Tibial artery (tissue), 4 donors: ENCODE data around the gene RGS13.

Experiments used
- DNase-seq, 2 donors: peaks; one replicate each; pipeline ENCODE4 v3.0.0-alpha.2; 2019
- H3K27ac ChIP-seq, 2 donors: fragments of 200-600 bp; sonication (generic) in 1 of 2; 1 replicate in 1 of 2; 2 replicates in 1 of 2; pipeline ENCODE4 v1.5.1; 2018 to 2019; ENCODE audit warnings: mild to moderate bottlenecking in 1 of 2
- H3K27me3 ChIP-seq, 2 donors: fragments of 200-600 bp; sonication (generic) in 1 of 2; one replicate each; pipeline versions ENCODE4 v1.5.1 to v1.6.0; 2016 to 2019
- H3K36me3 ChIP-seq, 3 donors: fragments of 200-600 bp; sonication (generic) in 2 of 3; one replicate each; pipeline ENCODE4 v1.5.1; 2016 to 2019; ENCODE audit warnings: mild to moderate bottlenecking in 2 of 3
- H3K4me1 ChIP-seq, 4 donors: fragments of 200-600 bp; sonication (generic) in 2 of 4; 1 replicate in 3 of 4; 2 replicates in 1 of 4; pipeline ENCODE4 v1.5.1; 2016 to 2019
- H3K4me3 ChIP-seq, 2 donors: fragments of 200-600 bp; sonication (generic) in 1 of 2; 1 replicate in 1 of 2; 2 replicates in 1 of 2; pipeline ENCODE4 v1.5.1; 2018 to 2019; ENCODE audit warnings: mild to moderate bottlenecking in 2 of 2
- H3K9me3 ChIP-seq, 3 donors: fragments of 200-600 bp; sonication (generic) in 1 of 3; one replicate each; pipeline ENCODE4 v1.5.1; 2016 to 2019
- CTCF ChIP-seq, 2 experiments: fragments of 200-600 bp in 1 of 2; fragments of 450-650 bp in 1 of 2; IDR thresholded peaks; one replicate each; pipeline ENCODE4 v1.5.1; 2017 to 2019; ENCODE audit warnings: antibody characterized with exemption in 2 of 2, mild to moderate bottlenecking in 1 of 2, moderate library complexity in 1 of 2
- intact Hi-C: fragments of 100-400 bp; cut with DNase I; formaldehyde crosslinking; loops from one replicate; pipeline ENCODE4 v1.15.0; 2023; ENCODE audit warnings: low total_unique reads

The RGS13 gene

GRCh38 chr1:192702212-192702902 is 66.4 kb downstream of the RGS13 start:
- no peak for DNase-seq
- intact Hi-C loops = no loop called here
- Histone ChIP-seq H3K4me1 (peaks cover 0 to 7% (median 3%) of the 10 kb centered on the region in 4 donors), H3K27me3 (no peaks in the 10 kb centered on the region), H3K27ac (no peak overlapping the region), H3K4me3 (no peak overlapping the region), H3K9me3 (no peaks in the 10 kb centered on the region), H3K36me3 (no peaks in the 10 kb centered on the region)
- no peak for TF ChIP-seq CTCF (IDR thresholded peaks at IDR 0.05)

- no peaks in the 10 kb centered on the region for H3K36me3 ChIP-seq
- H3K4me1 ChIP-seq = peaks cover 0 to 7% (median 3%) of the 10 kb centered on the region in 4 donors
- TF ChIP-seq CTCF (IDR thresholded peaks at IDR 0.05) = no peak
- DNase-seq = no peak
- intact Hi-C loops = no loop called here
- H3K4me3 ChIP-seq = no peak overlapping the region
- no peaks in the 10 kb centered on the region for H3K9me3 ChIP-seq
- no peaks in the 10 kb centered on the region for H3K27me3 ChIP-seq
- no peak overlapping the region for H3K27ac ChIP-seq
Observed at GRCh38 chr1:192703283-192704206, 67.6 kb downstream of the RGS13 start.

- intact Hi-C loops = no loop called here
- DNase-seq = no peak
- no peak overlapping the region for H3K4me3 ChIP-seq
- H3K27ac ChIP-seq = no peak overlapping the region
- TF ChIP-seq CTCF (IDR thresholded peaks at IDR 0.05) = no peak
- H3K9me3 ChIP-seq = no peaks in the 10 kb centered on the region
- H3K4me1 ChIP-seq = peaks cover 0 to 7% (median 3%) of the 10 kb centered on the region in 4 donors
- no peaks in the 10 kb centered on the region for H3K36me3 ChIP-seq
- no peaks in the 10 kb centered on the region for H3K27me3 ChIP-seq
Observed at GRCh38 chr1:192705510-192705909, 69.6 kb downstream of the RGS13 start.

GRCh38 chr1:192706936-192707335 is 71.0 kb downstream of the RGS13 start:
- Histone ChIP-seq H3K4me3 (no peak overlapping the region), H3K9me3 (no peaks in the 10 kb centered on the region), H3K36me3 (no peaks in the 10 kb centered on the region), H3K27me3 (no peaks in the 10 kb centered on the region), H3K27ac (no peak overlapping the region), H3K4me1 (peaks cover 0 to 6% (median 0%) of the 10 kb centered on the region in 4 donors)
- no peak for DNase-seq
- intact Hi-C loops = no loop called here
- no peak for TF ChIP-seq CTCF (IDR thresholded peaks at IDR 0.05)

- Histone ChIP-seq H3K36me3 (no peaks in the 10 kb centered on the region), H3K27me3 (no peaks in the 10 kb centered on the region), H3K4me1 (no peaks in the 10 kb centered on the region), H3K9me3 (no peaks in the 10 kb centered on the region), H3K27ac (no peak overlapping the region), H3K4me3 (no peak overlapping the region)
- TF ChIP-seq CTCF (IDR thresholded peaks at IDR 0.05) = no peak
- intact Hi-C loops = no loop called here
- no peak for DNase-seq
Observed at GRCh38 chr1:192707978-192708547, 72.1 kb downstream of the RGS13 start.
